H1 (cell line): ENCODE results near the gene PDZD2. TPM values are rescaled to one million over a fixed set of nuclear protein-coding genes. Genes with fewer than 3 reads are reported as not detected.

Experiments used
- CTCF ChIA-PET: fragments of 300-600 bp; sonication (Branson Sonifier 250); formaldehyde crosslinking; loops from one replicate; lab custom pipeline; 2021; ENCODE audit not compliant: partially characterized antibody; lab: Charles Lee
- POLR2A ChIA-PET: fragments of 300-600 bp; sonication (Branson Sonifier 250); formaldehyde crosslinking; loops from one replicate; lab custom pipeline; 2021; ENCODE audit warnings: inconsistent platforms; ENCODE audit not compliant: partially characterized antibody; lab: Charles Lee
- DNase-seq, 2 experiments: peaks; one replicate each; pipeline versions ENCODE4 v3.0.0 to v3.0.0-alpha.2; 2010 to 2022; ENCODE audit warnings: low spot score in 2 of 2, low read depth in 1 of 2, mixed read lengths in 1 of 2
- FAIRE-seq: peaks from 2 replicates; lab custom pipeline; 2011; peaks lifted over from hg19 to GRCh38; lab: Jason Lieb, UNC
- H2AFZ ChIP-seq: 2 replicates; pipeline ENCODE4 v1.8.1; 2012; ENCODE audit warnings: low read length, inconsistent platforms
- H2AK5ac ChIP-seq: 2 replicates; pipeline ENCODE4 v1.6.1; 2013; ENCODE audit warnings: low read depth, low read length
- H2BK120ac ChIP-seq: replicated peaks from 2 replicates; pipeline ENCODE3; 2013; ENCODE audit warnings: low read depth, low read length, inconsistent platforms
- H2BK12ac ChIP-seq: 2 replicates; pipeline ENCODE4 v1.6.1; 2013; ENCODE audit warnings: low read depth, low read length
- H2BK15ac ChIP-seq: 2 replicates; pipeline ENCODE4 v1.6.1; 2013; ENCODE audit warnings: low read length
- H2BK20ac ChIP-seq: 2 replicates; pipeline ENCODE4 v1.6.1; 2013; ENCODE audit warnings: low read length
- H2BK5ac ChIP-seq: 2 replicates; pipeline ENCODE4 v1.6.1; 2013; ENCODE audit warnings: low read depth, low read length
- H3K14ac ChIP-seq: 2 replicates; pipeline ENCODE4 v1.6.1; 2013; ENCODE audit warnings: inconsistent platforms; ENCODE audit not compliant: insufficient read length
- H3K18ac ChIP-seq: 2 replicates; pipeline ENCODE4 v1.6.1; 2013; ENCODE audit warnings: low read length; ENCODE audit errors: extremely low read depth
- H3K23ac ChIP-seq: 2 replicates; pipeline ENCODE4 v1.6.1; 2013; ENCODE audit warnings: inconsistent platforms; ENCODE audit not compliant: insufficient read length
- H3K23me2 ChIP-seq: 2 replicates; pipeline ENCODE4 v1.6.1; 2013; ENCODE audit warnings: low read depth, low read length
- H3K27ac ChIP-seq: 2 replicates; pipeline ENCODE4 v1.6.1; 2011; ENCODE audit warnings: low read depth, low read length, inconsistent platforms
- H3K27me3 ChIP-seq, 4 experiments: replicated peaks in 1 of 4; 1 replicate in 1 of 4; 2 replicates in 3 of 4; pipeline versions ENCODE4 v1.6.1 to v1.8.1; 2011 to 2013; ENCODE audit warnings: low read length in 3 of 4, mild to moderate bottlenecking in 3 of 4, inconsistent platforms in 2 of 4, mixed read lengths in 2 of 4, moderate library complexity in 1 of 4; ENCODE audit not compliant: control insufficient read depth in 3 of 4, insufficient read depth in 3 of 4; ENCODE audit errors: extremely low read depth in 1 of 4
- H3K36me3 ChIP-seq, 4 experiments: 2 replicates each; pipeline versions ENCODE4 v1.6.1 to v1.8.1; 2011 to 2013; ENCODE audit warnings: mild to moderate bottlenecking in 4 of 4, low read length in 3 of 4, moderate library complexity in 2 of 4, control low read depth in 1 of 4, inconsistent platforms in 1 of 4; ENCODE audit not compliant: insufficient read depth in 4 of 4, control insufficient read depth in 2 of 4
- H3K4ac ChIP-seq: replicated peaks from 2 replicates; pipeline ENCODE3; 2013; ENCODE audit warnings: low read length, low read depth, mixed read lengths, inconsistent platforms; ENCODE audit not compliant: insufficient read length
- H3K4me1 ChIP-seq, 4 experiments: replicated peaks in 1 of 4; 1 replicate in 1 of 4; 2 replicates in 3 of 4; pipeline versions ENCODE4 v1.6.1 to v1.8.1; 2011 to 2013; ENCODE audit warnings: low read length in 3 of 4, inconsistent platforms in 2 of 4, mixed read lengths in 1 of 4; ENCODE audit not compliant: insufficient read depth in 4 of 4, control insufficient read depth in 3 of 4
- H3K4me2 ChIP-seq, 2 experiments: 2 replicates each; pipeline versions ENCODE4 v1.6.1 to v1.8.1; 2011 to 2013; ENCODE audit warnings: low read depth in 2 of 2, low read length in 2 of 2, control low read depth in 1 of 2, inconsistent platforms in 1 of 2, mild to moderate bottlenecking in 1 of 2; ENCODE audit not compliant: insufficient read depth in 1 of 2
- H3K4me3 ChIP-seq, 4 experiments: fragments of 200-600, 300-600 bp in 1 of 4; sonication (generic), shearing (Covaris generic), sonication (Bioruptor Twin) in 1 of 4; 2 replicates each; pipeline versions ENCODE4 v1.5.1 to v1.8.1; 2011 to 2016; ENCODE audit warnings: low read length in 4 of 4, low read depth in 3 of 4, control low read depth in 2 of 4, inconsistent platforms in 2 of 4, mild to moderate bottlenecking in 2 of 4, mixed read lengths in 1 of 4, moderate library complexity in 1 of 4; ENCODE audit not compliant: insufficient read depth in 2 of 4; ENCODE audit errors: extremely low read depth in 1 of 4
- H3K56ac ChIP-seq: replicated peaks from 2 replicates; pipeline ENCODE3; 2013; ENCODE audit warnings: low read depth, mild to moderate bottlenecking, mixed read lengths, low read length, inconsistent platforms; ENCODE audit not compliant: insufficient read length
- H3K79me1 ChIP-seq: 2 replicates; pipeline ENCODE4 v1.6.1; 2013; ENCODE audit warnings: low read depth, low read length, control low read depth
- H3K79me2 ChIP-seq, 2 experiments: 2 replicates each; pipeline versions ENCODE4 v1.6.1 to v1.8.1; 2012 to 2013; ENCODE audit warnings: low read length in 2 of 2, mild to moderate bottlenecking in 2 of 2, inconsistent platforms in 1 of 2; ENCODE audit not compliant: insufficient read depth in 2 of 2, control insufficient read depth in 1 of 2
- H3K9ac ChIP-seq, 4 experiments: replicated peaks in 1 of 4; 1 replicate in 1 of 4; 2 replicates in 3 of 4; pipeline versions ENCODE4 v1.6.1 to v1.8.1; 2011 to 2013; ENCODE audit warnings: low read depth in 3 of 4, low read length in 3 of 4, control low read depth in 2 of 4, mild to moderate bottlenecking in 2 of 4, moderate library complexity in 2 of 4, inconsistent platforms in 1 of 4; ENCODE audit errors: extremely low read depth in 1 of 4
- H3K9me3 ChIP-seq, 2 experiments: 2 replicates each; pipeline versions ENCODE4 v1.6.1 to v1.8.1; 2012 to 2013; ENCODE audit warnings: mild to moderate bottlenecking in 2 of 2, moderate library complexity in 2 of 2, control low read depth in 1 of 2, inconsistent platforms in 1 of 2, low read depth in 1 of 2, low read length in 1 of 2, mixed read lengths in 1 of 2; ENCODE audit not compliant: insufficient read depth in 2 of 2
- H4K20me1 ChIP-seq, 2 experiments: replicated peaks in 1 of 2; 2 replicates each; pipeline versions ENCODE3 to v1.8.1; 2011 to 2013; ENCODE audit warnings: inconsistent platforms in 2 of 2, low read length in 2 of 2, mild to moderate bottlenecking in 1 of 2; ENCODE audit not compliant: insufficient read depth in 2 of 2, control insufficient read depth in 1 of 2
- H4K5ac ChIP-seq: 2 replicates; pipeline ENCODE4 v1.6.1; 2013; ENCODE audit warnings: low read length, low read depth, mixed read lengths, inconsistent platforms; ENCODE audit not compliant: insufficient read length
- H4K8ac ChIP-seq: 2 replicates; pipeline ENCODE4 v1.8.0; 2013; ENCODE audit warnings: mild to moderate bottlenecking, moderate library complexity, low read length, inconsistent platforms; ENCODE audit not compliant: insufficient read depth; ENCODE audit errors: extremely low read depth
- H4K91ac ChIP-seq: replicated peaks from 2 replicates; pipeline ENCODE3; 2013; ENCODE audit warnings: low read length, mixed read lengths, inconsistent platforms; ENCODE audit not compliant: insufficient read length
- ASH2L ChIP-seq: fragments of 200-600, 300-600 bp; sonication (generic); IDR thresholded peaks from one replicate; pipeline ENCODE4 v1.7.1; 2017; ENCODE audit warnings: low read length
- CHD2 ChIP-seq: IDR thresholded peaks from 2 replicates; pipeline ENCODE4 v1.6.1; 2012; ENCODE audit warnings: low read length, improper control_type of control experiment
- CREB1 ChIP-seq: IDR thresholded peaks from 2 replicates; pipeline ENCODE4 v1.6.1; 2012; ENCODE audit warnings: inconsistent platforms
- EGR1 ChIP-seq: IDR thresholded peaks from 2 replicates; pipeline ENCODE4 v1.6.1; 2011; ENCODE audit warnings: low read depth, low read length, borderline replicate concordance
- GTF2F1 ChIP-seq: IDR thresholded peaks from 2 replicates; pipeline ENCODE4 v1.6.1; 2012; ENCODE audit warnings: low read depth, low read length, improper control_type of control experiment, borderline replicate concordance
- POLR2AphosphoS5 ChIP-seq: IDR thresholded peaks from 2 replicates; pipeline ENCODE4 v1.6.1; 2011; ENCODE audit warnings: low read depth, low read length
- TAF1 ChIP-seq: IDR thresholded peaks from 2 replicates; pipeline ENCODE4 v1.6.1; 2011; ENCODE audit warnings: mild to moderate bottlenecking, low read depth, low read length
- TEAD4 ChIP-seq: IDR thresholded peaks from 2 replicates; pipeline ENCODE4 v1.6.1; 2012; ENCODE audit warnings: low read depth, low read length, inconsistent platforms, mixed read lengths
- WGBS, 2 experiments: shearing (Covaris generic) in 1 of 2; methylation state at CpG; one replicate each; pipeline versions ENCODE4 v1.1.6 to v1.1.7; 2013 to 2015; ENCODE audit warnings: low lambda C conversion rate in 2 of 2, mixed read lengths in 2 of 2, inconsistent platforms in 1 of 2, low coverage in 1 of 2, missing lambda C conversion rate in 1 of 2; ENCODE audit not compliant: insufficient replicate concordance in 2 of 2, insufficient coverage in 1 of 2, insufficient read length in 1 of 2; ENCODE audit errors: extremely low coverage in 1 of 2, missing lambda C conversion rate in 1 of 2; 5-methylcytosine and 5-hydroxymethylcytosine counted together
- polyA plus RNA-seq, 7 experiments: library from polyadenylated mRNA; depleted of rRNA in 3 of 7; stranded (reverse) in 5 of 7; unstranded in 2 of 7; fragments of >200 nt in 5 of 7; fragments of 200-250 nt in 2 of 7; gene quantifications; 1 replicate in 5 of 7; 2 replicates in 1 of 7; 4 replicates in 1 of 7; pipeline versions ENCODE4 v1.2.1 to v1.2.3, GENCODE V29; 2011 to 2013; ENCODE audit warnings: missing spikeins in 2 of 7, mixed read lengths in 2 of 7
- total RNA-seq: library from RNA; stranded (reverse); fragmentation: NEBNext Ultra II Directional; extraction: Animal tissue kit (Norgen Biotek cat#: 25700); gene quantifications from 2 replicates; pipeline ENCODE4 v1.2.1, GENCODE V29; 2021

Gene PDZD2
- total and polyA plus RNA-seq, 2 of the 8 experiments (the other 6 are each of a cell fraction or from before 2014, with no cell fraction given) = 1.2 to 6.8 TPM

DNA sequence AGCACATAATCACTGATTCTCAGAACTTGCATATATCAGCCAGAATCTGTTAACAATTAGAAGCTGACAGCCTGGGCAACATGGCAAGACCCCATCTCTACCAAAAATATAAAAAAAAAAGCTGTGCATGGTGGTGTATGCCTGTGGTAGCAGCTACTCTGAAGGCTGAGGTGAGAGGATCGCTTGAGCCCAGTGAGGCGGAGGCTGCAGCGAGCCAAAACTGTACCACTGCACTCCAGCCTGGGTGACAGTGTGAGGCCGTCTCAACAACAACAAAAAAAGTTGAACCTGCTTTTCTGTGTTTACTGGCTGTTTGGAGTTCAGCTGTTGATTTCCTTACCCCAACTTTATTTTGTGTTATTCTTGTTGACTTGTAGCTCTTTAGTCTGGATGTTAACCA is 468.4 kb downstream of the PDZD2 start:
- H3K36me3 ChIP-seq = peaks cover 7 to 80% (median 40%) of the 10 kb centered on the region in 4 experiments
- H3K27ac ChIP-seq = no peak overlapping the region
- no peak overlapping the region for H3K9ac ChIP-seq
- no peak overlapping the region for H2BK20ac ChIP-seq
- no peak overlapping the region for H3K4me3 ChIP-seq
- H2BK12ac ChIP-seq = no peak overlapping the region
- no peak overlapping the region for H2BK120ac ChIP-seq
- no peaks in the 10 kb centered on the region; the same call in 1 of the 2 replicates for H3K79me1 ChIP-seq
- H3K4me1 ChIP-seq = no peaks in the 10 kb centered on the region
- no peak overlapping the region for H3K14ac ChIP-seq
- no peaks in the 10 kb centered on the region for H3K27me3 ChIP-seq
- no peak overlapping the region for H2BK5ac ChIP-seq
- no peak overlapping the region for H2AK5ac ChIP-seq
- H3K56ac ChIP-seq = no peak overlapping the region
- TF ChIP-seq CHD2 (no peak), ASH2L (no peak), GTF2F1 (no peak), EGR1 (no peak), TAF1 (no peak), TEAD4 (no peak), CREB1 (no peak), POLR2AphosphoS5 (no peak)
- H3K23ac ChIP-seq = no peak overlapping the region
- H2BK15ac ChIP-seq = no peak overlapping the region
- ChIA-PET CTCF (interaction anchor here (0.8 to 2.4 kb wide), 6 partner anchors 11 to 223 kb away, joined by 3 to 12 read pairs (median 4); no protein-coding TSS in a partner anchor), POLR2A (no interaction called here)
- H4K91ac ChIP-seq = no peak overlapping the region
- no peak overlapping the region for H3K18ac ChIP-seq
- no peak overlapping the region for H3K4ac ChIP-seq
- H3K79me2 ChIP-seq = no peaks in the 10 kb centered on the region
- no peak overlapping the region for H4K5ac ChIP-seq
- H3K23me2 ChIP-seq = no peaks in the 10 kb centered on the region
- peaks cover 5 to 6% of the 10 kb centered on the region in 2 experiments for H3K9me3 ChIP-seq
- H3K4me2 ChIP-seq = no peak overlapping the region
- H2AFZ ChIP-seq = no peak overlapping the region
- no peak overlapping the region for H4K8ac ChIP-seq
- WGBS, 2 experiments = 99% methylated on average over 4 of the region's 4 CpGs; no CpG with 5 or more reads in 1 of the 2 experiments
- DNase-seq = no peak
- H4K20me1 ChIP-seq = peaks cover 5% of the 10 kb centered on the region in 2 experiments
- no peak for FAIRE-seq
